Stromal cell of bone marrow (primary cell): ENCODE results near the gene METRNL.
"Not testable (repeated sequence)": the region's sequence is repeated elsewhere in the genome, so short reads cannot be mapped to it uniquely, and the experiment has no call there.

ENCODE experiments used
- DNase-seq: peaks from one replicate; pipeline ENCODE4 v3.0.0-alpha.2; 2012; ENCODE audit warnings: low read depth

Gene METRNL

GRCh38 chr17:83107656-83108048 is 28.2 kb downstream of the METRNL start:
- no peak for DNase-seq

DNA sequence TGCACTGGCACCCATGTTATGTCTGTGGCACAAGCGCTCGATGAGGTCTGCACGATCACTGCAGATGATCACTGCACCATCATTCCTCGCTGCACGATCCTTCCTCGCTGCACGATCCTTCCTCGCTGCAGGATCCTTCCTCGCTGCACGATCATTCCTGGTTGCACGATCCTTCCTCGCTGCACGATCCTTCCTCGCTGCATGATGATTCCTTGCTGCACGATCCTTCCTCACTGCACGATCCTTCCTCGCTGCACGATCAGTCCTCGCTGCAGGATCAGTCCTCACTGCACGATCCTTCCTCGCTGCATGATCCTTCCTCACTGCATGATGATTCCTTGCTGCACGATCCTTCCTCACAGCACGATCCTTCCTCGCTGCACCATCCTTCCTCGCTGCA is 29.3 kb downstream of the METRNL start:
- DNase-seq = no peak

DNA sequence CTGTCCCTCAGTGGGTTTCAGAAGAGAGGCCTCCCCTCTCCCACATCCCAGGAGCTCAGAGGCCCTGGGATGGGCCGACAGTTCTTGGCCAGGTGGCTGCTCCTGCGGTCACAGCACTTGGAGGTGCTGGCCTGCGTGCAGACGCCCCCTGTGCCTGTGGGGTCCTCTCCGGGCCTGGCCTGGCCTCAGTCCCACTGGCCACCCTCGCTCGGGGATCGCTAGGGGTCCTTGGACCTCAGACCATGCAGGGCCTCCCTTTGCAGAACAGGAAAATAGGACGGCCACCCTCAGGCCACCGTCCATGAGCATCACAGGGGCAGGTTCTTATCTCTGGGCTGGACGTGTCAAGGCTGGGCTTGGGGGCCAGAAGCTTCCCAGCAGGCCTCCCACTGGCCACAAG is 30.0 kb downstream of the METRNL start:
- DNase-seq = no peak

GRCh38 chr17:83109793-83110645 is 30.6 kb downstream of the METRNL start:
- peak; percentile 88 for DNase-seq

GRCh38 chr17:83110735-83111134 is 31.3 kb downstream of the METRNL start:
- DNase-seq = no peak

DNA sequence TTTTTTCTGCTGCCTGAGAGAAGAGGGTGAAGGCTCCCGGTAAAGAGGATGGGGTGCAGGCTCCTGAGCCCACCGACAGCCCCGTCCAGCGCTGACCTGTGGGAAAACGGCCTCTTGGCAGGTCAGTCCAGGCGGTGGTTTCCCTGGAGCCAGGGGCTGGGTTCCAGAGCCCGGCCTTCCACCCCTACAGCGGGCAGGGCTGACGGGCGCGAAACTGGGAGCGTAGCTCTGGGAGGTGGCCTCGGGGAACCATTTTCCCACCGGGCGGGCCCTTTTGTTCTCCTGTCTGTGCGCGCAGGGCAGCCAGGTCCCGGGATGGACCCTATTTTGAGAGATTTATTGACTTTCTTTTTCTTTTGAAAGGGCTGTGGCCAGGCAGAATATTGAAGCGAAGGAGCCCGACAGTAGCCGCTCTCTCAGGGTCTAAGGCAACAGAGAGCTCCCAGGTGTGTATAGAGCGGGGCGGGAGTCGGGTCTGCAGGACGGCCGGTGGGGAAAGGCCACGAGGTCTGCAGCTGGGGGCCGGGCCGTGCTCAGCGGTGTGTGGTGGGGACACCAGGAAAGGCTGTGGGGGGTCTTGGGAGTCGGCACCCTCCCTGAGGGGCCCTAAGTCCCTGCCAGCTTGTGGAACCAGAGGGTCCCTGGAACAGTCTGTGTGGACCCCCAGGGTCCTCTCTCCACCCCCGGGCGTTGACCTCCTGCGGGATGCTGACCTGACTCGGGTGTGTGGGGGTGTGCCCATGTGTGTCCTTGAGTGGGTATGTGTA is 32.3 kb downstream of the METRNL start:
- DNase-seq = no peak

GRCh38 chr17:83113381-83113780 is 34.0 kb downstream of the METRNL start:
- no peak for DNase-seq

- DNase-seq = no peak
These were observed 34.4 kb downstream of the METRNL start for GRCh38 chr17:83113792-83114191.

DNA sequence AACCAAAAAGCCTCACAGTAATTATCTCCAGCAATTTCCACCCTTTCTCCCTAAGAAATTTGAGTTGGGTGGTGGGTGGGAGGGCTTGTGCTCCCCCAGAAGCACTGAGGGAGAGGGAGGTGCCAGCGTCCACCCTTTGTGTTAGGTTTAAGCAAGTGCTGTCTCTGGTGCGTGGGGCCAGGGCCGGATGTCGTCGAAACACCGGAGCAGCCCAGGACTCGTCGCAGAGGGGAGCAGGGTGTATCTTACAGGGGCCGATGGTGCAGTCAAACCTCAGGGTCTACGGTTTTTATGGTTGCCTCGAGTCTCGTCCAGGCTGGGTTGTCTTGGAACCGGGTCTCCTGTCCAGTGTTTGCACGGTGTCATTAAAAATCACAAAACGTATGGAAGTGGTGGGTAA is 35.3 kb downstream of the METRNL start:
- DNase-seq = no peak

DNA sequence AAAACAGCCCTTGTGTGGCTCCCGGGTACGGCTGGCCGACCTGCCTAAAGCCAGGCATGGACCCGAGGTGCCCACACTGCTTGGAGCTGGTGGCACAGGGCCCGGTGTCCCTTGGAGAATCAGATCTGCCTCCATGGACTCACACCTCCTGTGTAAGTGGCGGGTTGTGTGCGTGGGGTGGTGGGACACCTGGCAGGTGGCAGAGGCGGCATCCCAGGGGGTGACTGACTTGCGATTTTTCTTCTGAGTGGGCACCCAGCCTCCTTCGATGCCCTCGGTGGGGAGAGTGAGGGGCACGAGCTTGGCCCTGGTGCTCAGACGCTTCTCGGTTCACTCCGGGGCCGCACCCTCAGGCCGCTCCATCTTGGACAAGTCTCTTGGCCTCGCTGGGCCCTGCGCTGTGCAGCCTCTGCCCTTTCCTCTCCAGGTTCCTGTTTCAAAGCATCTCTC is 35.8 kb downstream of the METRNL start:
- no peak for DNase-seq

- DNase-seq = no peak
These were observed 36.4 kb downstream of the METRNL start for GRCh38 chr17:83115832-83116231.

DNA sequence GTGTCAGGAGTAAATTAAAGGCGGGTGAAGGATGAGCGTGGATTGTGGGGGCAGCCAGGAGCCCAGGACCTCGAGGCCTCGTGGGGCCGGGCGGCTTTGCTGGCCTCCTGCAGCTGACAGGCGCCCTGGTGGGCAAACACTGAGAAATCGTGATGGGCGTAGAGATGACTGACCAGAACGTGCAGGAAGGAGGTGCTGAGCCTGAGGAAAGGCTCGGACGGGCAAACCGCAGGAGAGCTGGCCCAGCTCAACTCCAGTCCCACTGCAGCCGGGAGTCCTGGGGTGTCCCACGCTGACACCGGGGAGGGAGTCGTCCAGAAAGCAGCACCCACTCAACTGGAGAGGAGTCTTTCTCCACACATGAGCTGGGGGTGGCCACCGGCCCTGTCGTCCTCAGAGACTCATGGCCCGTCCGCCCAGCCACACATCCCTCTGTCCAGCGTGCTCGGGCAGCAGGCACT is 36.9 kb downstream of the METRNL start:
- DNase-seq = no peak

DNA sequence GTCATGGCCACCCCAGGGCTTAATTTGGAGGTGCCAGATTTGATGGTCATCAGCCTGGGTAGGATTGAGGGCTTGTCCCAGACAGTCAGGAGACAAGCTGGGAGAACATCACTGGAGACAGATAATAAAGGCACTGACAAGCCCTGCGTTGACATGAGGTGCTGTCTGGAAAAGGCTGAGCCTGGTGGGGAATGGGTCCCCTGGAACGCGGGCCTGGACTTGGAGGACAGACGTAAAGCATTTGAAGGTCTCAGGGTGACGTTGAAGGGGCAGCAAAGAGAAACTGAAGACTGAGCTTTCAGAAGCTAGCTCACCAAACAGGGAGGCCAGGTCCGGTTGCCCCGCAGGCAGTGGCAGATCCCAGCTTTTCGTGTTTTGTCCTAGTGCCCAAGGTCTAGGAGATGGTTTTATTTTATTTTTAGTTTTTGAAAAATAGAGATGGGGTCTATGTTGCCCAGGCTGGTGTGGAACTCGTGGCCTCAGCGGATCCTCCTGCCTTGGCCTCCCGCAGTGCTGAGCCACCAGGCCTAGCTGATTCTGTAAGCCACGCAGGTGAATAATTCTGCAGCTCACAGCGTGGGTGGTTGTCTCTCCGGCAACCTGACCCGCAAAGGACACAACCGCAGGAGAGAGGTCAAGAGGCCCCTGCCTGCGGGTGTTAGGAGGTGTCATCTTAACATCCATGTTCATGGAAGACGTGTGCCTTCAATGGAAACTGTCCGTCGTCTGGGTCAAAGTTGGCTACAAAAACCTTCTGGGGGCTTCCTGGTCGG is 37.6 kb downstream of the METRNL start:
- no peak for DNase-seq

GRCh38 chr17:83117583-83117982 is 38.2 kb downstream of the METRNL start:
- no peak for DNase-seq

DNA sequence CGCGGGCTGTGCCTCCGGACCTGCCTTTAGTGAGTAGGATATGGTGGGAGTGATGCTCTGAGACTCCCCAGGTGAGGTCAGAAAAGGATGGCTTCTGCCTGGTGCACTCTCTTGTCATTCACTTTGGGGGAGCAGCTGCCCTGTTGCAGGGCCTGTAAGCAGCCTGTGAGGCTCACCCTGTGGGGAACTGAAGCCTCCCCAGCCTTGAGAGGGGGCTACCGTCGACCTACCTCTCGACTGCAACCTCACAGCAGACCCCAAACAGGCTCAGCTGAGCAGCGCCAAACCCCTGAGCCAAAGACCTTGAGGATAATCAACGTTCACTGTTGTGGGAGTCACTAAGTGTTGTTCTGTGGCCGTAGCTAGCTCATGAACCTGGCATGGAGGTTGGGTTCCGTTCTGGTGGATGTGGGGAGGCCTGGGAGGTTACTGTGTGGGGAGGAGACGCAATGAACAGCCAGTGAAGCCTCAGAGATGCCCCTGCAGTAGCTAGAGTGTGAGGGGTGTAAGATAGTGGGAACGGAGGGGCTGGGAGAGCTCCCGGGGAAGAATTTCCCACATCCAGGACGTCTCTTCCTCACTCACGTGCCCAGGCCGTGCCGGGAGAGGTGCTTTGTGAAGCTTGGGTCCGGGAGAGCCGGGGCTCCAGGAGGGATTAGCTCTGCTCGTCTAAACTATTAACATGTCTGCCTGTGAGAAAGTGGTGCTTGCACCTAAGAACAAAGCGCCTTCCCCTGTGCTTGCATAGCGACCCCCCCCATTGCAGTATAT is 38.8 kb downstream of the METRNL start:
- no peak for DNase-seq

- DNase-seq = no peak
These were observed 40.8 kb downstream of the METRNL start for GRCh38 chr17:83119987-83120864.

DNA sequence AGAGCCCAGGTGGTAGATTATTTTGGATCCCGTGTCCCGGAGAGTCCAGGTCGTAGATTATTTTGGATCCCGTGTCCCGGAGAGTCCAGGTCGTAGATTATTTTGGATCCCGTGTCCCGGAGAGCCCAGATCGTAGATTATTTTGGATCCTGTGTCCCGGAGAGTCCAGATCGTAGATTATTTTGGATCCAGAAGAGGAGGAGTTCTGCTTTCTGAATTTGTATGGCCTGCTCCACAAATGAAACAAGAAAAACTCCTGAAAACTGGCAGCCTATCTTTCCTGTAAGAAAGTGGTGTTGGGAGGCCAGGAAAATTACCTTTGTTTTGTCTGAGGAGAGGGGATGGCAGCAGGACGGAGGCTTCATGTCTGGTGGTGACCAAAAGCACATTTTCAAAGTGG is 42.1 kb downstream of the METRNL start:
- not testable (repeated sequence) for DNase-seq

DNA sequence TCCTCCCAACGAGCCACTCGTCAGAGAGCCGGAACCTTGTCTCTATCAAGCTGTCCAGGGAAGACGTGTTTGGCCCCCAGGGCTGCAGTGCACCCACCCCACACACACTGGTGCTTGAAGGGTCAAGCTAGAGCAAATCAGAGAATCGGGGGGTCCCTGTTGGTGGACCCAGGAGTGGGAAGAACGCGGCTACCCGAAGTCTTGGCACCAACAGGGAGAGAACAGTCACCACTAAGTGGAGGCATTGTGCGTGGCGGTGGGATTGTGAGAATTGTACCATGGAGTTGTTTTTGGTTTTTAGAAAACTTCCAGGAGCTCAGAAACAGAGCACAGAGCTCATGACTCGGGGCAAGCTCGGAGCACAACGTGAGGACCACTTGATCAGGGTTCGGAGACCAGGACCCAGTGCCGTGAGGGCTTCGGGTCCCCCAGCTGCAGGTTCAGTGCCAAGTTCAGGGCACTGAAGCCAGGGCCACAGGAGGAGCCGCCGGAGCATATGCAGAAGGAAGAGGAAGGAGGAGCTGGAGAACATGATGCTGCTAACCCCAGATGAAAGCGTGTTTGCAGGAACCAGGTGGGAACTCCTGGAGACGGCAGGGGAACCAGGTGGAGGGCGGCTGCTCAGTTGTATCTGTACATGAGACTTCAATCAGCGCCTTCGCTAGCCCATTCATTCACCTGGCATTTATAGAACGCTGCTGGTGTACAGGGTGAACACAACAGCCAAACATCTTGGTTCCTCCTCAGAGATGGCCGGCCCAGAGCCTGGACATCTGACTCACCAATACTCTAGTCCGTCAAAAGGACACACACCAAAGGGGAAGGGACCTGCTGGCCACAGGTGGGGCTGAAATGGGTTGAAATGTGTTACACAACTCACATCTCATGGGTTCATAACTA is 42.8 kb downstream of the METRNL start:
- DNase-seq = no peak

- DNase-seq = peak; percentile 78
These were observed 43.4 kb downstream of the METRNL start for GRCh38 chr17:83122834-83123233.
